Epithelial cell of esophagus (primary cell): Measurements from ENCODE around the gene IFIT1B.

Source experiments
- DNase-seq: peaks from one replicate; pipeline ENCODE4 v3.0.0; 2010; ENCODE audit warnings: low read depth
- H3K4me3 ChIP-seq: 2 replicates; pipeline ENCODE4 v1.5.1; 2011; ENCODE audit warnings: mild to moderate bottlenecking, low read length, control low read depth
- TF ChIP-seq, protein P1 (sequence below): IDR thresholded peaks from 2 replicates; pipeline ENCODE4 v1.5.1; 2011; ENCODE audit warnings: low read depth, mild to moderate bottlenecking, low read length, control low read depth, inconsistent platforms; ENCODE audit not compliant: insufficient read depth; ENCODE audit errors: missing control alignments

IFIT1B gene

DNA sequence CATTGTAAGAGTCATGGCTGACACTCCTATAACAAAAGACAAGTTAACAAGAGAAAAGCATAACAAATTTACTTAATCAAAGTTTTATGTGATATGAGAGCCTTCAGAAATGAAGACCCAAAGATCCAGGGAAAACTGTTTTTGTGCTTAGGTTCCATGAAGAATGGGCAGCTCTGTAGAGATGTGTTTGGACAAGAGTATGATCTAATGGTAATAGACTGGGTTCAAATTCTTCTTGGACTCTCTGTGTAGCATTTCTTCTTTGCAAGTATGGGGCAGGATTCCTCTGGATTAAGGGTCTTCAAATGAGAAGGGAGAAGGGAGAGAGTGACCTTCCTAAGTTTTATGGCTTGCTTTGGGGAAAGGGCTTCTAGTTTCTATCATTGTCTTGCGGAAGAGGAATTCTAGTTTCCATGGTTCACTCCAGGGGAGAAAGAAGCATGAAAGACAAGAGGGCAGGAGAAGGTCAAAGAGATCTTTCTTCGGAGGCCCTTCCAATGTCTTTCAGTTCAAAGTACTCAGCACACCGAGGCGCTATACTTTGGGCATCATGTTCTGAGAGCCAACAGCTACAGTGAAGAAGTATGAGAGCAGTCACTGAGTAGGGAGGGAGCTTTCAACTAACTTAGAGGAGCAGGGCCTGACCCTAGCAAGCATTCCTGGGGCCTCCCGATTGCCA is 34.6 kb upstream of the IFIT1B start:
- TF ChIP-seq, protein P1, sequence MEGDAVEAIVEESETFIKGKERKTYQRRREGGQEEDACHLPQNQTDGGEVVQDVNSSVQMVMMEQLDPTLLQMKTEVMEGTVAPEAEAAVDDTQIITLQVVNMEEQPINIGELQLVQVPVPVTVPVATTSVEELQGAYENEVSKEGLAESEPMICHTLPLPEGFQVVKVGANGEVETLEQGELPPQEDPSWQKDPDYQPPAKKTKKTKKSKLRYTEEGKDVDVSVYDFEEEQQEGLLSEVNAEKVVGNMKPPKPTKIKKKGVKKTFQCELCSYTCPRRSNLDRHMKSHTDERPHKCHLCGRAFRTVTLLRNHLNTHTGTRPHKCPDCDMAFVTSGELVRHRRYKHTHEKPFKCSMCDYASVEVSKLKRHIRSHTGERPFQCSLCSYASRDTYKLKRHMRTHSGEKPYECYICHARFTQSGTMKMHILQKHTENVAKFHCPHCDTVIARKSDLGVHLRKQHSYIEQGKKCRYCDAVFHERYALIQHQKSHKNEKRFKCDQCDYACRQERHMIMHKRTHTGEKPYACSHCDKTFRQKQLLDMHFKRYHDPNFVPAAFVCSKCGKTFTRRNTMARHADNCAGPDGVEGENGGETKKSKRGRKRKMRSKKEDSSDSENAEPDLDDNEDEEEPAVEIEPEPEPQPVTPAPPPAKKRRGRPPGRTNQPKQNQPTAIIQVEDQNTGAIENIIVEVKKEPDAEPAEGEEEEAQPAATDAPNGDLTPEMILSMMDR, result no peak

DNA sequence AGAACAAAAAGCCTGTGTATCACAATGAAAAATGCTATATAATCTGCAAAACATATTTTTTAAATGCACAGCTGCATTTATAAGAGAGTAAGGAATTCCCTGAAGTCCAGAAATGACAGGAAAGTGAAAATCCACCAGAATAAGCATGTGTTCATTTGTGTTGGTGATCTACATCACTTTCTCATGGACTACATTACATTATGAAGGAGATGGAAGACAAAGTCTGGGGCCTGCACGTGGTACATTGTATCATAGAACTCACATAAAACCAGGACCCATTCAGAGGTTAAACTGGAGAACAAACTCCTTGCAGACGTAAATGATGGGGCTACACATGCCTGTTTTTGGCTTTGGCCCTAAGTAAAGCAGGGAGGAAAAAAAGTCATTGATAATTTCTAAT is 33.7 kb upstream of the IFIT1B start:
- DNase-seq, result no peak
- TF ChIP-seq, protein P1, result no peak

More for the DNA sequence above, 34.6 kb upstream of the IFIT1B start:
- no peak for DNase-seq
- H3K4me3 ChIP-seq, result no peak overlapping the region

DNA sequence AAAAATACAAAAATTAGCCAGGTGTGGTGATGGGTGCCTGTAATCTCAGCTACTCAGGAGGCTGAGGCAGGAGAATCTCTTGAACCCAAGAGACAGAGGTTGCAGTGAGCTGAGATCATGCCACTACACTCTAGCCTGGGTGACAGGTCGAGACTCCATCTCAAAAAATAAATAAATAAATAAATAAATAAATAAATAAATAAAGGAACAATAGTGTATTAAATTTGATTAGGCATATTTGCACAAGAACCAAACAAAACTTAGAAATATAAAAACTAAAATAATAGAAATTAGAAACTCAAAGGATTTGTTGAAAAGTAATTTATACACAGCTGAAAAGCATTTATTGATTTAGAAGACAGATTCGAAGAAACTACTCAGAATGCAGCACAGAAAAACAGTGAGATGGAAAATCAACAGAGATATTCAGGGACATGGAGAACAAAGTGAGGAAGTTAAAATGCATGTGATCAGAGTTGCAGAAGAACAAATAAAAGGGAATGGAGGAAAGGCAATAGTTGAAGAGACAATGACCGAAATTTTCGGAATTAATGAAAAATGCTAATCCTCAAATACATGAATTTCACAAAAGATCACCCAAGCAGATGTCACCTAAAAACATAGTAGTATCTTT is 32.4 kb upstream of the IFIT1B start:
- TF ChIP-seq, protein P1, result no peak
- DNase-seq, result no peak
- H3K4me3 ChIP-seq, result no peak overlapping the region

More for the DNA sequence above, 33.7 kb upstream of the IFIT1B start:
- H3K4me3 ChIP-seq, result no peak overlapping the region

DNA sequence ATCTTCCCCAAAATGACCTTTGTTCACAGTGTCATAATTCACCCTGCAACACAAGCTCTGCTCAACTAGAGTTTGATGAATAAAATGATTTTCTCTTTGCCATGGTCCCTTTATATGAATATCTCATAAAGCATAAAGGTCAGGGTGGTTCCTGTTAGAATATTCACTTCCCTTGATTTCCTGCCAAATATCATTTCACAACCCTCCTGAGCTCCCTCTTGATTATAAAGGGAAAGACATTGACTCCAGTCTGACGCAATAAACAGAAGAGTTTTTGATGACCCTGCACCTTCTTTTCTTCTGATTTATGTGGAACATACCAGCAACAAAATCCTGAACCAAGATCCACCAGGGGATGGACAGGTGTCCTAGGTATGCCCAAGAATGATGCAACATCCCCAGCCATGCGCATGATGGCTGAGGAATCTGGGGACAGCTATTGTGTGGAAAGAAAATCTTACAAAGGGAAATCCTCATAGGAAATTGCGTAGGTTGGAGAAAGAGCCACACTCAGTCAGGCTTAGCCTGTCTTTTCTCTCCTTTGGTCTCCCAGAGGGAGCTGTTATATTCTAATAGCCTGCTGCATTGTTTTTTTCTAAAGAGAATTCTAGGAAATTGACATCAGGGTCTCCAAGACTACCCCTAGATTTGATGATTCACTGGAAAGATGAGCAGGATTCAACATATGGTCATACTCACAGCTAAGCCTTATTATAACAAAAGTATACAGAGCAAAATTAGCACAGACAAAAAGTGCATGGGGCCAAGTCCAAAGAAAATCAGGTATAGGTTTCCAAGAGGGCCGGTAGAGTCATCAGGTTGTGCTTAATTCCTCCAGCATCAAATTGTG is 31.2 kb upstream of the IFIT1B start:
- no peak overlapping the region for H3K4me3 ChIP-seq
- DNase-seq, result peak; percentile 79
- TF ChIP-seq, protein P1, result no peak

DNA sequence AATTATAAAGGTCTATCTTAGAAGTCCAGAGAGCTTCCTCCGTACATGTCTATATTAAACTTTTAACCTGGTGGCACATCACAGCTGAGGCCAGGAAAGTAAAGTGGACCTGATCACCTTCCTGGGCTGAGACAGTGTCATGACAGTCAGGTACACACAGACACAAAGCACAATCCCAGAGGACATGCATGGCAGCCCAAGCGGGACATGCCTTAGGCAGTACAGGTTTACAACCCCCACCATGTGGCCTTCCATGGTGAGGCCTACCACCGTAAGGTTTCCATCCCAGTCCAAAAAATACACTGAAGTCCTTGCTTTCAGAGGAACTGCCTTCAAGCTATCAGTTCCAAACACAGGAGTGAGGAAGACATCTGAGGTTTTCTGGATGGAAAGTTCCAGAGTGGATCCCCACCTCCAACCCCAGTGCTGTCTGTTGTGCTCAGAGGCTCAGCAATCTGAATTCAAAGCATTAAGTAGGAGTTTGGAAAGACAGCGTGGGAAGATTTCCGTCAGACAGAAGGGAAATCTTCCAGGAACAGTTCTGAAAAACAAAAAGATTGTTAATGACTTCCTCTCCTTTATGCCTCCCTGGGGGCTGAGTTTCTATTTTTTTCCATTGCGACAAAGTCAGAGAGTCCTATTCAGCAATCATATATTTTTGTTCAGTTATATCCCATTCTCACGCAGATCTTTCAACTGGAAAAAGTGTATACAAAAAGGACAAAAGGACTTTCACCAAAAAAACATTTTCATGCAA is 30.0 kb upstream of the IFIT1B start:
- TF ChIP-seq, protein P1, result no peak
- H3K4me3 ChIP-seq, result no peak overlapping the region
- no peak for DNase-seq

DNA sequence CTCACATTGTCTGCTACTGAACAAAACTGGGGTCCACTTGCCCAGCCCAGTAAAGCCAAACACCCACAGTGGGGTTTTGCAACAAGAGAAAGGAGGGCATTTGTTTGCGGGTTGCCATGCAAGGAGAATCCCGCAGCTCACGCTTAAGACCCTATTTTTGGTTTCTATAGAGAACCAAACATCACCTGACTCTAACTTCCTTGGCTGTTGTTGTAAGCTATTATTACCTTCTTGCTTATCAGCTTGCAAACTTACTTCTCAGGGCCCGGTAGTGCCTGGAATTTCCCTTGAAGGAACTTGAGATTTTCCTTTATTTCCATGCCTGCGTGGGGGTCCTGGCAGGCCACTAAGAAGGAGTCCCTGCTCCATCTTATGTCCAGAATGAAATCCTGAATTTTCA is 29.4 kb upstream of the IFIT1B start:
- TF ChIP-seq, protein P1, result no peak

More for the DNA sequence above, 29.4 kb upstream of the IFIT1B start:
- no peak for DNase-seq
- no peak overlapping the region for H3K4me3 ChIP-seq
